K562 (cell line): ENCODE data around the gene NPY2R. TPM values are rescaled to one million over a fixed set of nuclear protein-coding genes. Genes with fewer than 3 reads are reported as not detected.

Experiments
- AFF4 ChIP-seq: sonication (generic); formaldehyde crosslinking; IDR thresholded peaks from 2 replicates; pipeline ENCODE4 v1.8.0; 2023; ENCODE audit warnings: mild to moderate bottlenecking, missing genetic modification reagents
- CC2D1A ChIP-seq: fragments of 450-650 bp; IDR thresholded peaks from 2 replicates; pipeline ENCODE4 v1.6.1; 2017; ENCODE audit warnings: mild to moderate bottlenecking
- CHD1 ChIP-seq: fragments of 200-600 bp; sonication (generic); IDR thresholded peaks from one replicate; pipeline ENCODE4 v1.6.1; 2012; ENCODE audit warnings: mild to moderate bottlenecking, moderate library complexity, low read length, inconsistent platforms
- CXXC5 ChIP-seq: fragments of 250-450 bp; sonication (Bioruptor Pico); IDR thresholded peaks from 2 replicates; pipeline ENCODE4 v1.8.0; 2022; ENCODE audit warnings: inconsistent platforms, mild to moderate bottlenecking, moderate library complexity
- ERF ChIP-seq: fragments of 450-650 bp; formaldehyde crosslinking; IDR thresholded peaks from 2 replicates; pipeline ENCODE4 v1.4.0; 2020; ENCODE audit warnings: mild to moderate bottlenecking, mixed read lengths
- RFX1 ChIP-seq: fragments of 450-650 bp; IDR thresholded peaks from 2 replicates; pipeline ENCODE4 v1.6.1; 2016; ENCODE audit warnings: mild to moderate bottlenecking, moderate library complexity
- SAFB ChIP-seq: fragments of 200-400 bp; formaldehyde crosslinking; IDR thresholded peaks from 2 replicates; pipeline ENCODE4 v1.6.1; 2017; ENCODE audit warnings: low read depth, low read length, borderline replicate concordance
- ZBTB5 ChIP-seq: fragments of 450-650 bp; IDR thresholded peaks from 2 replicates; pipeline ENCODE4 v1.6.1; 2017; ENCODE audit warnings: antibody characterized with exemption
- ZNF224 ChIP-seq: sonication (generic); formaldehyde crosslinking; IDR thresholded peaks from 2 replicates; pipeline ENCODE4 v1.8.0; 2022; ENCODE audit warnings: mild to moderate bottlenecking, missing genetic modification reagents
- polyA plus RNA-seq, 8 experiments: library from polyadenylated mRNA; depleted of rRNA in 4 of 8; stranded (reverse) in 5 of 8; unstranded in 3 of 8; fragments of >200 nt; fragmentation: Nextera tagmentation in 2 of 8; fragmentation: Illumina TruSeq in 1 of 8; extraction: Ambion mirVana in 2 of 8; extraction: Trizol in 1 of 8; gene quantifications; 2 replicates each; pipeline versions ENCODE4 v1.2.1 to v1.2.3, GENCODE V29; 2011 to 2014; ENCODE audit warnings: inconsistent platforms in 1 of 8, missing spikeins in 1 of 8
- total RNA-seq, 7 experiments: library from RNA; depleted of rRNA in 6 of 7; stranded (reverse); fragments of >200 nt in 6 of 7; fragmentation: Illumina TruSeq in 2 of 7; extraction: Trizol in 2 of 7; gene quantifications; 2 replicates each; pipeline versions ENCODE4 v1.2.1 to v1.2.3, GENCODE V29; 2011 to 2021; ENCODE audit warnings: low replicate concordance in 1 of 7

The NPY2R gene
- total and polyA plus RNA-seq, 9 of the 15 experiments (the other 6 are each of a cell fraction or from before 2014, with no cell fraction given) = not detected

GRCh38 chr4:155186972-155187371 lies 21.5 kb upstream of the NPY2R start (continued):
- no peak for TF ChIP-seq AFF4 (CRISPR knock-in tag)
- no peak for TF ChIP-seq CHD1
- no peak for TF ChIP-seq SAFB
- TF ChIP-seq CXXC5 (CRISPR knock-in tag) = no peak
- no peak for TF ChIP-seq ERF (CRISPR knock-in tag)
- TF ChIP-seq ZNF224 = no peak
- TF ChIP-seq ZBTB5 = no peak
- TF ChIP-seq CC2D1A = no peak
- no peak for TF ChIP-seq RFX1
- TF ChIP-seq, all 486 proteins: peak for 0
